Lung (tissue), 12 donors: ENCODE results near the gene RPL38. TPM values are rescaled to one million over a fixed set of nuclear protein-coding genes. Genes with fewer than 3 reads are reported as not detected.

ENCODE experiments used
- ATAC-seq: fragments of 200-7000 bp; cut with Tn5 transposase; one replicate; pipeline ENCODE4 v1.9.1; 2020; ENCODE audit warnings: moderate number of reproducible peaks; ENCODE audit not compliant: insufficient read depth, low FRiP score
- DNase-seq, 3 donors: peaks; one replicate each; pipeline ENCODE4 v3.0.0-alpha.2; 2013 to 2017
- H3K27ac ChIP-seq, 2 donors: one replicate each; pipeline ENCODE4 v1.5.1; 2013; ENCODE audit warnings: mild to moderate bottlenecking in 2 of 2, moderate library complexity in 2 of 2, control low read depth in 1 of 2, inconsistent platforms in 1 of 2, low read depth in 1 of 2, low read length in 1 of 2
- H3K27me3 ChIP-seq, 3 donors: one replicate each; pipeline ENCODE4 v1.5.1; 2013; ENCODE audit warnings: low read length in 2 of 3; ENCODE audit not compliant: control insufficient read depth in 3 of 3, insufficient read depth in 3 of 3
- H3K36me3 ChIP-seq, 4 donors: one replicate each; pipeline ENCODE4 v1.5.1; 2013; ENCODE audit warnings: low read length in 4 of 4, mild to moderate bottlenecking in 1 of 4, moderate library complexity in 1 of 4; ENCODE audit not compliant: control insufficient read depth in 4 of 4, insufficient read depth in 4 of 4
- H3K4me1 ChIP-seq, 5 donors: one replicate each; pipeline ENCODE4 v1.5.1; 2013; ENCODE audit warnings: low read length in 5 of 5, mild to moderate bottlenecking in 2 of 5, moderate library complexity in 1 of 5; ENCODE audit not compliant: control insufficient read depth in 5 of 5, insufficient read depth in 5 of 5
- H3K4me3 ChIP-seq: one replicate; pipeline ENCODE4 v1.5.1; 2013; ENCODE audit warnings: mild to moderate bottlenecking, control low read depth, moderate library complexity
- H3K9ac ChIP-seq, 2 donors: one replicate each; pipeline ENCODE4 v1.5.1; 2013; ENCODE audit warnings: low read length in 2 of 2, control low read depth in 1 of 2; ENCODE audit not compliant: insufficient read depth in 1 of 2
- H3K9me3 ChIP-seq, 4 donors: one replicate each; pipeline ENCODE4 v1.5.1; 2013; ENCODE audit warnings: low read length in 3 of 4, mild to moderate bottlenecking in 1 of 4, moderate library complexity in 1 of 4; ENCODE audit not compliant: control insufficient read depth in 4 of 4, insufficient read depth in 3 of 4
- CTCF ChIP-seq: IDR thresholded peaks from 2 replicates; pipeline ENCODE4 v1.5.1; 2012; ENCODE audit warnings: mild to moderate bottlenecking; ENCODE audit errors: control extremely low read depth, extremely low read depth
- whole genome bisulfite sequencing, 2 donors: extraction: QIAGEN DNeasy Blood & Tissue Kit; methylation state at CpG; one replicate each; pipeline ENCODE4 v1.1.7; 2013; 5-methylcytosine and 5-hydroxymethylcytosine counted together
- polyA plus RNA-seq, 2 donors: library from polyadenylated mRNA; stranded (reverse); fragments of 200-250 nt; gene quantifications; one replicate each; pipeline ENCODE4 v1.2.1, GENCODE V29; 2013
- total RNA-seq, 2 donors: library from RNA; depleted of rRNA in 1 of 2; stranded (reverse); fragments of >200 nt in 1 of 2; gene quantifications; one replicate each; pipeline ENCODE4 v1.2.1, GENCODE V29; 2014 to 2021
- donor health status: control.
- donor health status: control.
- donor health status: Bipolar disorder and iron deficiency.
- donor health status: healthy.
- donor health status: DM: yes; HTN: yes; CAD: no.

RPL38 gene
- total and polyA plus RNA-seq, 4 donors = 686 to 2,752 (median 1,090) TPM

GRCh38 chr17:74233937-74234336, 30.5 kb downstream of the RPL38 start:
- Histone ChIP-seq H3K27me3 (no peaks in the 10 kb centered on the region), H3K4me3 (no peak overlapping the region), H3K9me3 (no peaks in the 10 kb centered on the region), H3K4me1 (peaks cover 0 to 3% (median 0%) of the 10 kb centered on the region in 5 donors), H3K9ac (no peak overlapping the region), H3K36me3 (peaks cover 0 to 5% (median 4%) of the 10 kb centered on the region in 4 donors), H3K27ac (no peak overlapping the region)
- DNase-seq = no peak
- no peak for ATAC-seq
- no peak for TF ChIP-seq CTCF
- 72 to 85% methylated on average over 8 of the region's 8 CpGs for WGBS, 2 donors

GRCh38 chr17:74234486-74234885, 31.0 kb downstream of the RPL38 start:
- TF ChIP-seq CTCF = no peak
- Histone ChIP-seq H3K27ac (no peak overlapping the region), H3K9me3 (no peaks in the 10 kb centered on the region), H3K4me1 (peaks cover 0 to 3% (median 0%) of the 10 kb centered on the region in 5 donors), H3K9ac (no peak overlapping the region), H3K36me3 (peaks cover 0 to 5% (median 4%) of the 10 kb centered on the region in 4 donors), H3K4me3 (no peak overlapping the region), H3K27me3 (no peaks in the 10 kb centered on the region)
- WGBS, 2 donors = 43 to 54% methylated on average over 1 of the region's 1 CpG
- no peak for ATAC-seq
- no peak for DNase-seq

GRCh38 chr17:74235040-74235581, 31.6 kb downstream of the RPL38 start:
- TF ChIP-seq CTCF = no peak
- peak overlapping the region in 1 of 2 donors; percentile 7 for H3K27ac ChIP-seq
- H3K9me3 ChIP-seq = no peaks in the 10 kb centered on the region
- H3K36me3 ChIP-seq = peaks cover 0 to 4% (median 4%) of the 10 kb centered on the region in 4 donors
- H3K4me1 ChIP-seq = peaks cover 0 to 3% (median 0%) of the 10 kb centered on the region in 5 donors
- WGBS, 2 donors = 53 to 69% methylated on average over 19 of the region's 19 CpGs
- H3K9ac ChIP-seq = no peak overlapping the region
- DNase-seq (no peak), ATAC-seq (no peak)
- no peaks in the 10 kb centered on the region for H3K27me3 ChIP-seq
- H3K4me3 ChIP-seq = no peak overlapping the region

GRCh38 chr17:74235911-74236371, 32.5 kb downstream of the RPL38 start:
- 59 to 79% methylated on average over 8 of the region's 8 CpGs for WGBS, 2 donors
- DNase-seq (peak in 1 of 3 donors; percentile 57), ATAC-seq (no peak)
- no peak overlapping the region for H3K4me3 ChIP-seq
- peaks cover 0 to 4% (median under 1%) of the 10 kb centered on the region in 4 donors for H3K36me3 ChIP-seq
- H3K9me3 ChIP-seq = no peaks in the 10 kb centered on the region
- peaks cover 0 to 7% (median 0%) of the 10 kb centered on the region in 5 donors for H3K4me1 ChIP-seq
- no peaks in the 10 kb centered on the region for H3K27me3 ChIP-seq
- no peak overlapping the region for H3K27ac ChIP-seq
- no peak overlapping the region for H3K9ac ChIP-seq
- no peak for TF ChIP-seq CTCF
